HG03196 (cell line): ENCODE results near the gene ZC2HC1C.
"Not testable (repeated sequence)": the region's sequence is repeated elsewhere in the genome, so short reads cannot be mapped to it uniquely, and the experiment has no call there.

Experiments used
- ATAC-seq: cut with Tn5 transposase; IDR thresholded peaks from one replicate; pipeline ENCODE4 v1.9.1; 2021; ENCODE audit not compliant: unreplicated experiment

ZC2HC1C gene

GRCh38 chr14:75091251-75091650 is 21.8 kb downstream of the ZC2HC1C start:
- no peak for ATAC-seq

DNA sequence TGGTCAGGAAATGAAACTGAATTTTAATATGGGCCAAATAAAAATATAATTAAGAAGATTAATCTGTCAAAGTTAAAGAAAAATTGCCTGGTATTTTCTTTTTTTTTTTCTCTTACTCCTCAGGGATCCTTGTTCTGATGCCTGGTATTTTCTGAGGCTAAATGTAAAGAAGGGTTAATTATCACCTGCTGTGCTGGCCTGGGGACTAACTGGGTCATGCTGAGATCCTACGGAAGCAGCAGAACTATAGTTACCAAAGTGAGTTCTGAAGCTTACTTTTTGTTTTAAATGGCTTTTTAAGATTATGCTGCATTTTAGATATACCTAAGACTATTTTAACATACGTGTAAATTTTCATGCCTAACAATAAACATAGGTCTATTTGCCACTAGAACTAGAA is 23.3 kb downstream of the ZC2HC1C start:
- no peak for ATAC-seq

DNA sequence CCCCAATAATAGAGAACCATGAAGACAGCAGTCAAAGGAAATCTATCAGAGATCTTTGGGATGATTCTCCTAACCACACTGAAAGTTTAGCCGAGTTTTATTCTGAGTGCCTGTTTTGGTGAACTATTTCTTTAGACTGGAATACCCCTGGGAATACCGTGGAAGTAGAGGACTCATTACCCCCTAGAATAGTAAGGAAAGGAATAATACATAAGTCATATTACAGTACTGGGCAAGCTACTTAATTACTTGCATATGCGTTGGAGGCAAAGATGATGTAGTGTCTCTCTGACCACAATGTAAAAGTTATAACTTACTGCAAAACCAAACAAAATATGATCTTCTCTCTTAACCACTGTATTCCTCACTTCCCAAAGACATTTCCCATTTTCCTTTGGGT is 25.5 kb downstream of the ZC2HC1C start:
- ATAC-seq = no peak

- ATAC-seq = no peak
These were observed 26.2 kb downstream of the ZC2HC1C start for GRCh38 chr14:75095690-75096089.

GRCh38 chr14:75096959-75097358 is 27.5 kb downstream of the ZC2HC1C start:
- no peak for ATAC-seq

DNA sequence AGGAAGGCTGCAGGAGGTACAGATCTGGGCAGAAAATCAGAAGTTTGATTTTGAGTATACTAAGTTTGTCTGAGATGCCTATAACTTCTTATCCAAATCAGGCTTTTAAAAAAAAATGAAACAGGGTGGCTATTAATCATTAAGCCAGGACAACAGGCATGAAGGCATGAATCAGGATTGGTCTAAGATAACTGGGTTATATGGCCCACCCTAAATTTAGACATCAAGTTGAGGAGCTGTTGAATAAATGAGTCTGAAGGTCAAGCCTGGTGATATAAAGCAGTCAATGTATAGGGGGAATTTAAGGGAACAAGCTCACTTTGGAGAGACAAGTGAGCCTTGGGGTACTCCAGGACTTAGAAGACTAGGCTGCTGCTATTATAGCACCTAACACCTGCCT is 28.8 kb downstream of the ZC2HC1C start:
- no peak for ATAC-seq

DNA sequence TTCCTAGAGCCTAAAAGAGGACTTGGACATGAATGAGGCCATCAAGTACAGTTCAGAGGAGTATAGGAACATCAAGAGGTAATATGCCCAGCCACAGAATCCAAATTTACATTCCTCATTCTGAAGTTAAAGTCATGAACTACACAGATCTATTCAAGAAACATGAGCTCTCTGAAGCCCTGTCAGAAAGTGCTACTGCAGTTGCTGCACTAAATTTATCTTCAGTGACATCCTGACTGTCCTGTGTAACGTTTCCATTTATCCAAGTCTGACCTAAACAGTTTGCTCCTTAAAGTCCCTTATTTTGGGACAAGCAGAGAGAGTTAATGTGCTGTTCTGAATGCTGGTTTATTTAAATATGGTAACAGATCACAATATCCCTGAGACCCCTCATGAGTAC is 29.2 kb downstream of the ZC2HC1C start:
- no peak for ATAC-seq

DNA sequence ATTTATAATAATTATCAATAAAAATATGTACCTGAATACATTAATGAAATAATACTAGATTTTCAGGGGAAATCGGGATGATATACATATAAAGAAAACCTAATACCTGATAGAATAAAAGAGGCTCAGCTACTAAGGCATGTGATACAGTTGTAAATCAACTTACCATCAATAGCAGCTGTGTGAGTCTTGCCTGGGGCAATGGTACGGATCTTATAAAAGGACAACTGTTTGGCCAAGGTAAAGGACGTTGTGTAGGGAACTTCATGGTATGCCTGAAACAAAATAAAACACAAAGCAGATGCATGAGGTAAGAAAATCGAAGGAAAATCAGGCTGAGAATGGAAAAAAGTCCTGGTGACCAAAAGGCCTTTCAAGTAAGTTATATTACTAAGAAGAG is 32.0 kb downstream of the ZC2HC1C start:
- ATAC-seq = no peak

- no peak for ATAC-seq
These were observed 37.7 kb downstream of the ZC2HC1C start for GRCh38 chr14:75107186-75107585.

- no peak for ATAC-seq
These were observed 40.4 kb downstream of the ZC2HC1C start for GRCh38 chr14:75109877-75110276.

DNA sequence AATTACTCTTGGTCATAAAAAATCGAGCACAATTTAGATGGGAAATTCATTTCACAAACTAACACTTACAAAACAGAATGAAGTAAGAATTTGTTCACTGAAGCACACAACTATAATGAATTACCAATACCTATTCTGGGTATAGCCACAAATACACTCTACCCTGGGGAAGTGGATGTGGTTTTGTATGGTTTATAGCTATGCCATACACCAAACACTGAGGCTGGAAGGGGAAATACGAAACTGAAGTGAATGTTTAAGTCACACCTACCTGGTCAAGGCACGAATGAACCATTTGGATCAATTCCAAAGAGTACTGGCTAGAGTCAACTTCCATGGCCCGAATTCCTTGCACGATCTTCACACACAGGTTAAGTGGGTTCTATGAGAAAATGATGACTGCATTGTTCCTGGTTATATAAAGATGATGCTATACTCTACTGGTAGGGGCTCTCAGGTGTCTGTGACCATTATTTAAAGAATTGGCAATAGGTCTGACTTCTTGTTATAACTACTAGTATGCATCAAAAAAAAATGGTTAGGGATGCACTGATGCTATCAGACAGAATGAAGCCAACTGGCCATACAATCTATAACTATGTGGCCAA is 44.6 kb downstream of the ZC2HC1C start:
- no peak for ATAC-seq

- no peak for ATAC-seq
These were observed 49.6 kb downstream of the ZC2HC1C start for GRCh38 chr14:75119056-75119455.

GRCh38 chr14:75120541-75121291 is 51.3 kb downstream of the ZC2HC1C start:
- no peak for ATAC-seq

DNA sequence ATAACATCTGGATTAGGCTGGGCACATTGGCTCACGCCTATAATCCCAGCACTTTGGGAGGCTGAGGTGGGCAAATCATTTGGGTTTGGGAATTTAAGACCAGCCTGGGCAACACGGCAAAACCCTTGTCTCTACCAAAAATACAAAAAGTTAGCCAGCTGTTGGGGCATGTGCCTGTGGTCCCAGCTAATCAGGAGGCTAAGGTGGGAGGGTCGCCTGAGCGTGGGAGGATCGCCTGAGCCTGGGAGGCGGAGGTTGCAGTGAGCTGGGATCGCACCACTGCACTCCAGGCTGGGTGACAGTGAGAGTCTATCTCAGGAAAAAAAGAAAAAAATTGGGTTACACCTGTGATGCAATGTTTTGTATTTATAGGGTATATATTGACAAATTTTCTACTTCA is 52.1 kb downstream of the ZC2HC1C start:
- ATAC-seq = no peak

GRCh38 chr14:75123991-75124390 is 54.5 kb downstream of the ZC2HC1C start:
- no peak for ATAC-seq

DNA sequence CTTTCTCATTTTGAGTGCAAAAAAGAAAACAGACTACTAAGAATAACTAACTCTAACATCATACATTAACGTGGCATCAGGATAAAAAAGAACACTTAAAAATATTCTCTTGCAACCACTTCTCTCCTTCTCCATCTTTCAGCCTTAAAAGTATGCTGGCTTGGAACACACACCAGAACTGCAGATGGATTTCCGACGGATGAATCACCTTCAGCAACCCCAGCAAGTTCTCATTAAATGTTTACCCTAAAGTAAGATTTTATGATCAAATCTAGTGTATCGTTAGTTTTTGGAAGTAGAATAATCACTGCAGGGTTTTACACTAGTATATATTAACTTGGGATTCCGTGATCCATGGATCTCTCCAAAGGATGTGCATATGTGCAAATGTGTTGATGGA is 56.2 kb downstream of the ZC2HC1C start:
- ATAC-seq = no peak

GRCh38 chr14:75126121-75126544 is 56.7 kb downstream of the ZC2HC1C start:
- no peak for ATAC-seq

GRCh38 chr14:75126679-75127473 is 57.4 kb downstream of the ZC2HC1C start, which contains the start of gene NEK9:
NEK9 (minus strand) TSS chr14:75127048; CDS start chr14:75126921, 127 bp downstream.
- peak; percentile 77 for ATAC-seq

GRCh38 chr14:75127474-75127820 is 58.0 kb downstream of the ZC2HC1C start:
- ATAC-seq = not testable (repeated sequence)

GRCh38 chr14:75127903-75128595 is 58.6 kb downstream of the ZC2HC1C start:
- ATAC-seq = no peak

- ATAC-seq = no peak
These were observed 59.2 kb downstream of the ZC2HC1C start for GRCh38 chr14:75128596-75128990.
